ENCODE measurements around the gene PCNA. TPM values are rescaled to one million over a fixed set of nuclear protein-coding genes. Genes with fewer than 3 reads are reported as not detected.

Gene PCNA
- total RNA-seq, 1 donor from 2014 or later: 314 TPM

DNA sequence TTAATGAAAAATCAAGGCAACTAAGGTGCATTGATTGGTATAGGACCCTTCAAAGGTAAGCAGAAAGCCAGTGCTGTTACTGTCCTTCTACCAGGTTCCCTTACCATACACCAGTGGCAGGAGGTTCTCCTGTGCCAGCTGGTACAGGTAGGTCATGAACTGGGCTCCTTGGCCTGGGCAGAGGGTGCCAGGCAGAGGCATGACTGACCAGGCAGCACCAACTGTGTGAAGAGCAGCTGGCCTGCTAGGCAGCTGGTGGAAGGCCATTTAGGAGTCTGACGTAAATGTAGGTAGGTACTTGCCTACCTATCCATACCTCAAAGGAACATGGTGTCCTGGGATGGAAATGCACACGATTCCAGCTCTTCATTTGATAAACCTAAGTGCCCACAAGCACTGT, 23.3 kb downstream of the PCNA start:
- no peaks in the 10 kb centered on the region for H3K9me3 Mint-ChIP-seq
- H3K36me3 Mint-ChIP-seq (ENCODE audit: low read depth): peaks cover 12% of the 10 kb centered on the region
- no peak overlapping the region for H3K27ac Mint-ChIP-seq (ENCODE audit: unreplicated experiment)
- no peaks in the 10 kb centered on the region for H3K27me3 Mint-ChIP-seq (ENCODE audit: low read depth)
- H3K4me1 Mint-ChIP-seq: no peaks in the 10 kb centered on the region
- TF ChIP-seq, protein P1, sequence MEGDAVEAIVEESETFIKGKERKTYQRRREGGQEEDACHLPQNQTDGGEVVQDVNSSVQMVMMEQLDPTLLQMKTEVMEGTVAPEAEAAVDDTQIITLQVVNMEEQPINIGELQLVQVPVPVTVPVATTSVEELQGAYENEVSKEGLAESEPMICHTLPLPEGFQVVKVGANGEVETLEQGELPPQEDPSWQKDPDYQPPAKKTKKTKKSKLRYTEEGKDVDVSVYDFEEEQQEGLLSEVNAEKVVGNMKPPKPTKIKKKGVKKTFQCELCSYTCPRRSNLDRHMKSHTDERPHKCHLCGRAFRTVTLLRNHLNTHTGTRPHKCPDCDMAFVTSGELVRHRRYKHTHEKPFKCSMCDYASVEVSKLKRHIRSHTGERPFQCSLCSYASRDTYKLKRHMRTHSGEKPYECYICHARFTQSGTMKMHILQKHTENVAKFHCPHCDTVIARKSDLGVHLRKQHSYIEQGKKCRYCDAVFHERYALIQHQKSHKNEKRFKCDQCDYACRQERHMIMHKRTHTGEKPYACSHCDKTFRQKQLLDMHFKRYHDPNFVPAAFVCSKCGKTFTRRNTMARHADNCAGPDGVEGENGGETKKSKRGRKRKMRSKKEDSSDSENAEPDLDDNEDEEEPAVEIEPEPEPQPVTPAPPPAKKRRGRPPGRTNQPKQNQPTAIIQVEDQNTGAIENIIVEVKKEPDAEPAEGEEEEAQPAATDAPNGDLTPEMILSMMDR (conservative IDR thresholded peaks at IDR 0.05): no peak
- no peak for DNase-seq (ENCODE audit: low read depth, low spot score)
- H3K4me3 Mint-ChIP-seq: no peak overlapping the region

DNA sequence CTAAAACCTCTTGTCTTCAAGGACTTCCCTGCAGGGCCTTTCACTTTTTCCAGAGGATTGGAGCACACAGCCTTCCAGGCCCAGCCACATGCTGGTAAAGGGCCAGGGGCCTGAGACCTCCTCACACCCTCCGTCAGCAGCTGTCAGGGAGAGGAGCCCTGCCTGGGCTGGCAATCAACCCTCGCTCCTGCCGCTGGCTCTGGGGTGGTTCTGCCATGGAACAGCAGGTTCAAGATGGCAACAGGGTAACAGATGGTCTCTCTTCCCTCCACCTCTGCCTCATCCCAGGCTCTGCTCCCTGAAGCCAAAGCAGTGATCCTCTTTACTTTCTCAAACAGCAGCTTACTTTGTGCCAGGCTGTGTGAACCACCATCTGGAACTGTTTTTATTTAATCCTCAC, 23.8 kb downstream of the PCNA start:
- Mint-ChIP-seq H3K4me1 (no peaks in the 10 kb centered on the region), H3K9me3 (no peaks in the 10 kb centered on the region), H3K27me3 (ENCODE audit: low read depth) (no peaks in the 10 kb centered on the region), H3K36me3 (ENCODE audit: low read depth) (peaks cover 12% of the 10 kb centered on the region), H3K4me3 (no peak overlapping the region), H3K27ac (ENCODE audit: unreplicated experiment) (no peak overlapping the region)
- no peak for DNase-seq (ENCODE audit: low read depth, low spot score)
- TF ChIP-seq, protein P1 (conservative IDR thresholded peaks at IDR 0.05): no peak

- Mint-ChIP-seq H3K4me1 (peaks cover 2% of the 10 kb centered on the region), H3K27ac (ENCODE audit: unreplicated experiment) (no peak overlapping the region), H3K9me3 (no peaks in the 10 kb centered on the region), H3K36me3 (ENCODE audit: low read depth) (peaks cover 9% of the 10 kb centered on the region), H3K4me3 (no peak overlapping the region), H3K27me3 (ENCODE audit: low read depth) (no peaks in the 10 kb centered on the region)
- DNase-seq (ENCODE audit: low read depth, low spot score): no peak
- TF ChIP-seq, protein P1 (conservative IDR thresholded peaks at IDR 0.05): no peak
Observed at GRCh38 chr20:5095454-5095853, 24.3 kb downstream of the PCNA start.

DNA sequence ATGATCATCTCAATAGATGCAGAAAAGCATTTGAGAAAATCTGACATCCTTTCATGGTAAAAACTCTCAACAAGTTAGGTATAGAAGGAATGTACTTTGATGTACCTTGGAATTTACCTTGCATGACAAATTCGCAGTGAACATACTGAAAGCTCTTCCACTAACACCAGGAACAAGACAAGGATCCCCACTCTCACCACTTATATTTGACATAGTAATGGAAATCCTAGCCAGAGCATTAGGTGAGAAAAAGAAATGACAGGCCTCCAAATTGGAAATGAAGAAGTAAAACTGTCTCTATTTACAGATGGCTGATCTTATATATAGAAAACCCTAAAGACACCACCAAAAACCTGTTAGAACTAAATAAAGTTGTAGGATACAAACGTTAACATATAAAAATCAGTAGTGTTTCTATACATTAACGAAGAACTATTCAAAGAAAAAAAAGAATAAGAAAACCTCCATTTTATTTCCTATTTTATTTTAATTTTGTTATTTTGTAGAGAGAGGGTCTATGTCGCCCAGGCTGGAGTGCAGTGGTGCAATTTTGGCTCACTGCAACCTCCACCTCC, 26.9 kb downstream of the PCNA start:
- no peak overlapping the region for H3K27ac Mint-ChIP-seq (ENCODE audit: unreplicated experiment)
- peaks cover 10% of the 10 kb centered on the region for H3K4me1 Mint-ChIP-seq

GRCh38 chr20:5091902-5092301, 27.9 kb downstream of the PCNA start:
- Mint-ChIP-seq H3K36me3 (ENCODE audit: low read depth) (peaks cover 4% of the 10 kb centered on the region), H3K27ac (ENCODE audit: unreplicated experiment) (no peak overlapping the region), H3K4me3 (no peak overlapping the region), H3K9me3 (no peaks in the 10 kb centered on the region), H3K27me3 (ENCODE audit: low read depth) (no peaks in the 10 kb centered on the region), H3K4me1 (peaks cover 10% of the 10 kb centered on the region)
- TF ChIP-seq, protein P1 (conservative IDR thresholded peaks at IDR 0.05): no peak
- no peak for DNase-seq (ENCODE audit: low read depth, low spot score)

More for the DNA sequence above, 26.9 kb downstream of the PCNA start:
- no peak for DNase-seq (ENCODE audit: low read depth, low spot score)
- Mint-ChIP-seq H3K36me3 (ENCODE audit: low read depth) (peaks cover 4% of the 10 kb centered on the region), H3K9me3 (no peaks in the 10 kb centered on the region), H3K27me3 (ENCODE audit: low read depth) (no peaks in the 10 kb centered on the region), H3K4me3 (no peak overlapping the region)
- TF ChIP-seq, protein P1 (conservative IDR thresholded peaks at IDR 0.05): no peak
